ENCODE data around the gene ACTRT2.

The ACTRT2 gene

GRCh38 chr1:3015269-3015635 lies 6.0 kb upstream of the ACTRT2 start:
- Histone ChIP-seq H3K9me3 (replicated peaks; ENCODE audit: insufficient read depth, low read length) (no peaks in the 10 kb centered on the region), H3K9me2 (replicated peaks; ENCODE audit: insufficient read depth, low read length) (no peaks in the 10 kb centered on the region), H3K4me2 (ENCODE audit: low read depth, low read length) (no peak overlapping the region), H3K36me3 (replicated peaks; ENCODE audit: insufficient read depth, low read length) (no peaks in the 10 kb centered on the region), H2AFZ (ENCODE audit: low read length) (no peak overlapping the region), H3K4me3 (ENCODE audit: low read length) (no peak overlapping the region), H3K79me2 (ENCODE audit: low read length) (no peaks in the 10 kb centered on the region), H3K9ac (ENCODE audit: low read length) (no peak overlapping the region), H3K27ac (ENCODE audit: low read length) (no peak overlapping the region), H3F3A (ENCODE audit: insufficient read depth, low read length) (no peaks in the 10 kb centered on the region), H3K27me3 (replicated peaks; ENCODE audit: insufficient read depth, low read length) (peaks cover 86% of the 10 kb centered on the region), H4K20me1 (ENCODE audit: insufficient read depth, low read length) (no peaks in the 10 kb centered on the region; the same call in 1 of the 2 replicates), H3K4me1 (ENCODE audit: low read length) (no peaks in the 10 kb centered on the region)
- no peak for DNase-seq
- TF ChIP-seq CTCF (IDR thresholded peaks at IDR 0.05; ENCODE audit: low read length) (no peak), EZH2phosphoT487 (IDR thresholded peaks at IDR 0.05; ENCODE audit: low read length) (no peak), EZH2 (optimal IDR thresholded peaks at IDR 0.05; ENCODE audit: low read depth, low read length) (no peak)

- H4K20me1 ChIP-seq (ENCODE audit: insufficient read depth, low read length), result no peaks in the 10 kb centered on the region; the same call in 1 of the 2 replicates
- TF ChIP-seq CTCF (IDR thresholded peaks at IDR 0.05; ENCODE audit: low read length), result no peak
- no peak for TF ChIP-seq EZH2 (optimal IDR thresholded peaks at IDR 0.05; ENCODE audit: low read depth, low read length)
- TF ChIP-seq EZH2phosphoT487 (IDR thresholded peaks at IDR 0.05; ENCODE audit: low read length), result no peak
- no peak overlapping the region for H3K9ac ChIP-seq (ENCODE audit: low read length)
Observed at GRCh38 chr1:3015744-3016143, 5.5 kb upstream of the ACTRT2 start.

GRCh38 chr1:3016641-3017439 lies 4.4 kb upstream of the ACTRT2 start:
- H3K9ac ChIP-seq (ENCODE audit: low read length), result no peak overlapping the region
- TF ChIP-seq EZH2 (optimal IDR thresholded peaks at IDR 0.05; ENCODE audit: low read depth, low read length), result no peak
- TF ChIP-seq EZH2phosphoT487 (IDR thresholded peaks at IDR 0.05; ENCODE audit: low read length), result no peak
- no peak for TF ChIP-seq CTCF (IDR thresholded peaks at IDR 0.05; ENCODE audit: low read length)

More at GRCh38 chr1:3015744-3016143, 5.5 kb upstream of the ACTRT2 start:
- peaks cover 90% of the 10 kb centered on the region for H3K27me3 ChIP-seq (replicated peaks; ENCODE audit: insufficient read depth, low read length)
- H3K36me3 ChIP-seq (replicated peaks; ENCODE audit: insufficient read depth, low read length), result no peaks in the 10 kb centered on the region
- no peaks in the 10 kb centered on the region for H3K79me2 ChIP-seq (ENCODE audit: low read length)
- no peak for DNase-seq
- no peak overlapping the region for H2AFZ ChIP-seq (ENCODE audit: low read length)
- H3K4me2 ChIP-seq (ENCODE audit: low read depth, low read length), result no peak overlapping the region
- no peak overlapping the region for H3K27ac ChIP-seq (ENCODE audit: low read length)
- no peaks in the 10 kb centered on the region for H3K9me3 ChIP-seq (replicated peaks; ENCODE audit: insufficient read depth, low read length)
- no peaks in the 10 kb centered on the region for H3K4me1 ChIP-seq (ENCODE audit: low read length)
- H3K4me3 ChIP-seq (ENCODE audit: low read length), result no peak overlapping the region
- no peaks in the 10 kb centered on the region for H3K9me2 ChIP-seq (replicated peaks; ENCODE audit: insufficient read depth, low read length)
- H3F3A ChIP-seq (ENCODE audit: insufficient read depth, low read length), result no peaks in the 10 kb centered on the region

More at GRCh38 chr1:3016641-3017439, 4.4 kb upstream of the ACTRT2 start:
- no peak overlapping the region for H3K27ac ChIP-seq (ENCODE audit: low read length)
- peaks cover 90% of the 10 kb centered on the region for H3K27me3 ChIP-seq (replicated peaks; ENCODE audit: insufficient read depth, low read length)
- H3K36me3 ChIP-seq (replicated peaks; ENCODE audit: insufficient read depth, low read length), result no peaks in the 10 kb centered on the region
- no peak overlapping the region for H2AFZ ChIP-seq (ENCODE audit: low read length)
- H3K4me2 ChIP-seq (ENCODE audit: low read depth, low read length), result no peak overlapping the region
- H4K20me1 ChIP-seq (ENCODE audit: insufficient read depth, low read length), result no peaks in the 10 kb centered on the region; the same call in 1 of the 2 replicates
- H3K9me3 ChIP-seq (replicated peaks; ENCODE audit: insufficient read depth, low read length), result no peaks in the 10 kb centered on the region
- no peaks in the 10 kb centered on the region for H3K79me2 ChIP-seq (ENCODE audit: low read length)
- H3F3A ChIP-seq (ENCODE audit: insufficient read depth, low read length), result no peaks in the 10 kb centered on the region
- no peaks in the 10 kb centered on the region for H3K9me2 ChIP-seq (replicated peaks; ENCODE audit: insufficient read depth, low read length)
- no peaks in the 10 kb centered on the region for H3K4me1 ChIP-seq (ENCODE audit: low read length)
- no peak for DNase-seq
- H3K4me3 ChIP-seq (ENCODE audit: low read length), result no peak overlapping the region
